Kidney epithelial cell (primary cell): ENCODE data around the gene HYOU1. TPM values are rescaled to one million over a fixed set of nuclear protein-coding genes. Genes with fewer than 3 reads are reported as not detected.
"Not testable (repeated sequence)": the region's sequence is repeated elsewhere in the genome, so short reads cannot be mapped to it uniquely, and the experiment has no call there.

Source experiments
- DNase-seq: peaks from one replicate; pipeline ENCODE4 v3.0.0-alpha.2; 2010; ENCODE audit warnings: low read depth
- H3K27me3 ChIP-seq: 2 replicates; pipeline ENCODE4 v1.6.0; 2011; ENCODE audit warnings: low read length; ENCODE audit not compliant: control insufficient read depth, insufficient read depth
- H3K36me3 ChIP-seq: 2 replicates; pipeline ENCODE4 v1.5.1; 2011; ENCODE audit warnings: low read length; ENCODE audit not compliant: control insufficient read depth, insufficient read depth
- H3K4me3 ChIP-seq: 2 replicates; pipeline ENCODE4 v1.5.1; 2011; ENCODE audit warnings: low read depth, mild to moderate bottlenecking, control low read depth, low read length
- total RNA-seq: library from RNA; depleted of rRNA; stranded (reverse); fragments of >200 nt; gene quantifications from 2 replicates; pipeline ENCODE4 v1.2.3, GENCODE V29; 2015
- TF ChIP-seq, protein P1 (sequence below): IDR thresholded peaks from 2 replicates; pipeline ENCODE4 v1.5.1; 2011; ENCODE audit warnings: mild to moderate bottlenecking, moderate library complexity, low read length, control low read depth, inconsistent platforms; ENCODE audit not compliant: insufficient read depth, poor library complexity, severe bottlenecking

The HYOU1 gene, protein sequence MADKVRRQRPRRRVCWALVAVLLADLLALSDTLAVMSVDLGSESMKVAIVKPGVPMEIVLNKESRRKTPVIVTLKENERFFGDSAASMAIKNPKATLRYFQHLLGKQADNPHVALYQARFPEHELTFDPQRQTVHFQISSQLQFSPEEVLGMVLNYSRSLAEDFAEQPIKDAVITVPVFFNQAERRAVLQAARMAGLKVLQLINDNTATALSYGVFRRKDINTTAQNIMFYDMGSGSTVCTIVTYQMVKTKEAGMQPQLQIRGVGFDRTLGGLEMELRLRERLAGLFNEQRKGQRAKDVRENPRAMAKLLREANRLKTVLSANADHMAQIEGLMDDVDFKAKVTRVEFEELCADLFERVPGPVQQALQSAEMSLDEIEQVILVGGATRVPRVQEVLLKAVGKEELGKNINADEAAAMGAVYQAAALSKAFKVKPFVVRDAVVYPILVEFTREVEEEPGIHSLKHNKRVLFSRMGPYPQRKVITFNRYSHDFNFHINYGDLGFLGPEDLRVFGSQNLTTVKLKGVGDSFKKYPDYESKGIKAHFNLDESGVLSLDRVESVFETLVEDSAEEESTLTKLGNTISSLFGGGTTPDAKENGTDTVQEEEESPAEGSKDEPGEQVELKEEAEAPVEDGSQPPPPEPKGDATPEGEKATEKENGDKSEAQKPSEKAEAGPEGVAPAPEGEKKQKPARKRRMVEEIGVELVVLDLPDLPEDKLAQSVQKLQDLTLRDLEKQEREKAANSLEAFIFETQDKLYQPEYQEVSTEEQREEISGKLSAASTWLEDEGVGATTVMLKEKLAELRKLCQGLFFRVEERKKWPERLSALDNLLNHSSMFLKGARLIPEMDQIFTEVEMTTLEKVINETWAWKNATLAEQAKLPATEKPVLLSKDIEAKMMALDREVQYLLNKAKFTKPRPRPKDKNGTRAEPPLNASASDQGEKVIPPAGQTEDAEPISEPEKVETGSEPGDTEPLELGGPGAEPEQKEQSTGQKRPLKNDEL
- 280 and 303 TPM in 2 replicates for total RNA-seq

DNA sequence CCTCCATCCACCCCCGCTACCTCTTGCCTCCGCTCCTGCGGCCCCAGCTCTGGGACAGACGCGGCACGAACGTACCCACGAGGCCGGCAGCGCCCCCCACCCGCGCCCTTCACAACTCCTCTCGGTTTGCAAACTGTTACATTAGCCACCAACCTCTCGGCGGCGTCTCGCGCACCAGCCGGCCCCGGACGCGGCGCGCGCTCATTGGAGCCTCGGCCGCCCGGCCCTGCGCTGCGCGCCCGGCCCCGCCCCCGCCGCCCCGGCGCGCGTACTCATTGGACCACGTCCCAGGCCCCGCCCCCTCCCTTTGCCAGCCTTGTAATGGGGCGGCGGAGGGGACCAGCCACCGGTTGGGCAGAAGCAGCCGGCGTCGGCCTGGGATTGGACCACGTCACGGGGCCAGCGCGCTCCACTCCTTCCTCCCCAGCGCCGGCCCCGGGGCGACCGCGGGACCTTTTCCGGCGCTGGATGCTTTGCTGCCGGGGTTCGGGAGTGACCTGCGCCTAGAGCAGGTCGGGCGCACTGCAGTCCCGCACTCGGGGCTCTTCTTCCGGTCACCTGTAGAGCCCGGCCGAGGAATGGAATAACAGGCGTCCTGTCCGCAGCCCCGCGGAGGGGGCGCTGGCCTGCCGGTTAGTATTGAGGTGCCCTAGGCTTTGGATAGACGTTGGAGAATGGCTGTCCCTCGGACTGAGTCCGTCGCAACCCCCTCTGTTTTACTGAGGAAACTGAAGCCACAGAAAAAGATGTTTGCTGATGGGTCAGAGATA lies at the start of gene HYOU1:
HYOU1 (minus strand) TSS at position 206 of the 770 bp plus-strand sequence. CDS start 1,045 bp downstream, outside the sequence.
- H3K36me3 ChIP-seq: no peaks in the 10 kb centered on the region
- peak; percentile 83 for DNase-seq
- no peaks in the 10 kb centered on the region for H3K27me3 ChIP-seq
- peak within 1 kb of the TSS; percentile 83 for H3K4me3 ChIP-seq
- TF ChIP-seq, protein P1, sequence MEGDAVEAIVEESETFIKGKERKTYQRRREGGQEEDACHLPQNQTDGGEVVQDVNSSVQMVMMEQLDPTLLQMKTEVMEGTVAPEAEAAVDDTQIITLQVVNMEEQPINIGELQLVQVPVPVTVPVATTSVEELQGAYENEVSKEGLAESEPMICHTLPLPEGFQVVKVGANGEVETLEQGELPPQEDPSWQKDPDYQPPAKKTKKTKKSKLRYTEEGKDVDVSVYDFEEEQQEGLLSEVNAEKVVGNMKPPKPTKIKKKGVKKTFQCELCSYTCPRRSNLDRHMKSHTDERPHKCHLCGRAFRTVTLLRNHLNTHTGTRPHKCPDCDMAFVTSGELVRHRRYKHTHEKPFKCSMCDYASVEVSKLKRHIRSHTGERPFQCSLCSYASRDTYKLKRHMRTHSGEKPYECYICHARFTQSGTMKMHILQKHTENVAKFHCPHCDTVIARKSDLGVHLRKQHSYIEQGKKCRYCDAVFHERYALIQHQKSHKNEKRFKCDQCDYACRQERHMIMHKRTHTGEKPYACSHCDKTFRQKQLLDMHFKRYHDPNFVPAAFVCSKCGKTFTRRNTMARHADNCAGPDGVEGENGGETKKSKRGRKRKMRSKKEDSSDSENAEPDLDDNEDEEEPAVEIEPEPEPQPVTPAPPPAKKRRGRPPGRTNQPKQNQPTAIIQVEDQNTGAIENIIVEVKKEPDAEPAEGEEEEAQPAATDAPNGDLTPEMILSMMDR: peak; percentile 41

DNA sequence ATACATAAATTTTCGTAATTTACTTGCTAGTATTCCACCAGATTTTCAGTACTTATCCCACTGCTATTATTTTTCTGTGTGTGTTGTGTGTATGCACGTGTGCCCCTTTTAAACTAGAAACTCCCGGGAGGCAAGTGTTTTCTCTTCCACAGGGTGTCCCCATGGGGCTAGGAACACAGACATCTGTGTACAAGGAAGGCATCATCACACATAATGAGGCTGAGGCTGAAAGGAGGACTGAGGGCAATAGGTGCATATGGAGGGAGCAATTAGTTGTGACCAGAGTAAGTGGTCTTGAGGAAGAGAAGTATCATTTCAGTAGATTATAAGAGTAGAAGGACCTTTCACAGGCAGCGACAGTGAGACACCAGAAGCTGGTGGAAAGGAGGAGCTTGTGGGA lies 46.8 kb upstream of the HYOU1 start:
- Histone ChIP-seq H3K27me3 (no peaks in the 10 kb centered on the region), H3K36me3 (no peaks in the 10 kb centered on the region), H3K4me3 (no peak overlapping the region)
- no peak for DNase-seq
- TF ChIP-seq, protein P1: no peak

DNA sequence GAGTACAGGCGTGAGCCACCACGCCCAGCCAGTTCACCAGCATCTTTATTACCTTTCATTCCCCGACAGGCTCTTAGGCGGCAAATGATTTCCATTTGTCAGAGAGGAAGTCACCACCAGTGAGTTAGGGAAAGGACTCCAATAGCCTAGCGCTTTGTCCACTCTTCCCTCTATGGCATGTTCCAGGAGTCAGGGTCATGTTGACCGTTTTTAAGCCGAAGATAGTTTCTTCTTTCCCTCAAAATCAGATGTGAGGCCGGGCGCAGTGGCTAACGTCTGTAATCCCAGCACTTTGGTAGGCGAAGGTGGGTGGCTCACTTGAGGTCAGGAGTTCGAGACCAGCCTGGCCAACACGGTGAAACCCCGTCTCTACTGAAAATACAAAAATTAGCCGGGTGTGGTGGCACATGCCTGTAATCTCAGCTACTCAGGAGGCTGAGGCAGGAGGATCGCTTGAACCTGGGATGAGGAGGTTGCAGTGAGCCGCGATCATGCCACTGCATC lies 46.2 kb upstream of the HYOU1 start:
- H3K36me3 ChIP-seq, H3K27me3 ChIP-seq, H3K4me3 ChIP-seq, DNase-seq: not testable (repeated sequence)

DNA sequence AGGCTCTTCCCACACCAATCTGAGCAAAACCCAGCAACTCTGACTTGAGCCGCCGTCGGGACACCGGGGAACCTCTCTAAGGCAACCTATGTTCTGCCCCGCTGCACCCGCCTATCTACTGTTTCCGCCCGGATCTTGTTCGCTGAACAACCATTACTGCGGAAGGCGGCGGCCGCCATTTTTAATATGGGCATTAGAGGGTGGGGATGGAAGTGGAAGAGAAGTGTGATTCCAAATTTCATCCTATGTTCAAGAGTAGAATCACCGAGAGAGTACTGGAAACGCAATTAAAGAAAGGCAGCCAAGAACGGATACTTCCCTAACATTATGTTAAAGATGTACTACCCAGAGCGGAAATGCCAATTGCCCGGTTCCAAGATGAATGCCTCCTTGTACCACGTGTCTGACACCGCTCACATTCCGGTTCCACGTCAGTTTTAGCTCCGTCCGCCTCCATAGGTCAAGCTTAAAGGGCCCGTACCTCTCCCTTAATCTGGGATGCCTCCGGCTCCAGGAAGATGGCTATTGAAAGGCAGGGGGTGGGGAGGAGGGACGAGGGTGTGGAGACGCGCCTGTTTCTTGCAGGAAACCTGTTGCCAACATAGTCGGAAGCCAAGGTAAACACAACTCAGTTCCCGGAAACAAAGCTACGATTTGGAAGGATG lies 44.9 kb upstream of the HYOU1 start, which contains the start of gene DPAGT1:
DPAGT1 (minus strand) TSS at position 95 of the 665 bp plus-strand sequence. CDS start 198 bp downstream, outside the sequence.
- Histone ChIP-seq H3K4me3 (peak within 1 kb of the TSS; percentile 76), H3K36me3 (peaks cover 2% of the 10 kb centered on the region), H3K27me3 (no peaks in the 10 kb centered on the region)
- DNase-seq: peak; percentile 85
- TF ChIP-seq, protein P1: no peak

DNA sequence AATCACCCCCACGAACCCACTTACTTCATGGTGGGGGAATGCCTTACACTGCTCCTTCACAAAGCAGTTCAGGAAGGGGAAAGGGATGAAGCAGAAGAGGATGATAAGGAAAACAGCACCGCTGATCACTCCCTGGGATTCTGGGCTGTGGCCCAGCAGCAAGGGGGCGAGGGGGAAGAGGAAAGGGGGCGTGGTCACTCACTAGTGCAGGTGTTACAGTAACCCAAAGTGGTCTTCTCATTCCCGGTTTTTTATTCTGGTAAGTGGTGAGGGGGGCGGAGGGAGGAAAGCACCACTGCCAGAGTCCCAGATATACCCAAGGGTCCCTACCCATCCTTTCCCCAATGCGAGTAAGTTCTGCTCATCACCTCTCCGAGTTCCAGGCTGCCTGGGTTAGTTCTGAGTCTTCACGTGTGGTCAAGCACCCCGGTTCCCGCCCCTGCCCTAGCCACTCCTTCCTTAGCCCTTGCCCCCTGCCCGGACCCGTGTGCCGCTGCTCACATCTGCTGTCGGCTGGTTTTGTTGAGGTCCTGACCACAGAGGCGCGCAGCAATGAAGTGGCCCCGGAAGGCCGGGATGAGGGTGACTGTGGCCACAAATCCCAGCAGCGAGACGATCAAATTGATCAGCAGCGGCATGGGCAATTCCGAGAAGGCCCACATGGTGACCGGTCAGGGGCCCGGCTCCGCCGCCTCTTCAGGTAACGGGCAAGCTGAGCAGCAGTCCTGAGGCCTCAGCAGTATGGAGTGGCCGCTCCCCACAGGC lies 44.2 kb upstream of the HYOU1 start:
- Histone ChIP-seq H3K4me3 (peak overlapping the region; percentile 76), H3K36me3 (peaks cover 2% of the 10 kb centered on the region), H3K27me3 (no peaks in the 10 kb centered on the region)
- TF ChIP-seq, protein P1: no peak
- no peak for DNase-seq
